ENCODE data around the gene LRRK2. TPM values are rescaled to one million over a fixed set of nuclear protein-coding genes. Genes with fewer than 3 reads are reported as not detected.
"Not testable (repeated sequence)": the region's sequence is repeated elsewhere in the genome, so short reads cannot be mapped to it uniquely, and the experiment has no call there.

LRRK2 gene
- total RNA-seq, 4 donors from 2014 or later = 3.6 to 20.8 (median 11.1) TPM

GRCh38 chr12:40248585-40249297, 23.9 kb downstream of the LRRK2 start:
- Histone ChIP-seq H3K36me3 (peaks cover 21% of the 10 kb centered on the region), H3K27ac (no peak overlapping the region), H3K4me1 (no peaks in the 10 kb centered on the region), H3K4me3 (no peak overlapping the region), H3K9me3 (no peaks in the 10 kb centered on the region), H3K27me3 (no peaks in the 10 kb centered on the region)
- no peak for DNase-seq (ENCODE audit: low spot score in 2 of 2)
- TF ChIP-seq EP300 (IDR thresholded peaks at IDR 0.05) (no peak), POLR2A (IDR thresholded peaks at IDR 0.05) (no peak), POLR2AphosphoS5 (IDR thresholded peaks at IDR 0.05) (no peak)
- 76% methylated on average over 4 of the region's 4 CpGs for WGBS

GRCh38 chr12:40250652-40251051, 25.9 kb downstream of the LRRK2 start:
- H3K9me3 ChIP-seq; H3K4me1 ChIP-seq; H3K27ac ChIP-seq; H3K4me3 ChIP-seq; H3K27me3 ChIP-seq; DNase-seq (ENCODE audit: low spot score in 2 of 2): not testable (repeated sequence)
- peaks cover 21% of the 10 kb centered on the region for H3K36me3 ChIP-seq
- 94% methylated on average over 3 of the region's 3 CpGs for WGBS

DNA sequence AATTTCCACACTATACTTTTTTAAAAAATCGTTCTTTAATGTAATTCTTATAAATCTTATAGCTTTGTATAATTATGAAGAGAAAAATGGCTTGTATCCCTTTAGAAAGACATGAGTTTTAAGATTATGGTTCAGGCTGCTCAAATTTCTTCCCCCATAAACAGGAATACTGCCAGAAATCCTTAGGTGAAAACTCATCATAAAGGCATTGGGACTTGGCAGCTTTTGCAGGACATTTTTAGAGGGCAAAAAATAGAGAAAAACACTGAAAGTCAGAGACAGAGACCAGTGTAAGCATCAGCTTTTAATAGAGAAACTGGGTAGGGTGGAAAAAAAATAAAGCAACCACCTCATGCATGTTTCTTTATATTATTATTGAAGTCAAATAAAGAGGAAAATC, 29.1 kb downstream of the LRRK2 start:
- Histone ChIP-seq H3K9me3 (no peaks in the 10 kb centered on the region), H3K27ac (no peak overlapping the region), H3K4me1 (no peaks in the 10 kb centered on the region), H3K36me3 (peaks cover 21% of the 10 kb centered on the region), H3K27me3 (no peaks in the 10 kb centered on the region), H3K4me3 (no peak overlapping the region)
- TF ChIP-seq CTCF (IDR thresholded peaks at IDR 0.05) (no peak), EP300 (IDR thresholded peaks at IDR 0.05) (no peak), POLR2AphosphoS5 (IDR thresholded peaks at IDR 0.05) (no peak)
- DNase-seq (ENCODE audit: low spot score in 2 of 2) = no peak
- WGBS = 63% methylated on average over 1 of the region's 1 CpG

DNA sequence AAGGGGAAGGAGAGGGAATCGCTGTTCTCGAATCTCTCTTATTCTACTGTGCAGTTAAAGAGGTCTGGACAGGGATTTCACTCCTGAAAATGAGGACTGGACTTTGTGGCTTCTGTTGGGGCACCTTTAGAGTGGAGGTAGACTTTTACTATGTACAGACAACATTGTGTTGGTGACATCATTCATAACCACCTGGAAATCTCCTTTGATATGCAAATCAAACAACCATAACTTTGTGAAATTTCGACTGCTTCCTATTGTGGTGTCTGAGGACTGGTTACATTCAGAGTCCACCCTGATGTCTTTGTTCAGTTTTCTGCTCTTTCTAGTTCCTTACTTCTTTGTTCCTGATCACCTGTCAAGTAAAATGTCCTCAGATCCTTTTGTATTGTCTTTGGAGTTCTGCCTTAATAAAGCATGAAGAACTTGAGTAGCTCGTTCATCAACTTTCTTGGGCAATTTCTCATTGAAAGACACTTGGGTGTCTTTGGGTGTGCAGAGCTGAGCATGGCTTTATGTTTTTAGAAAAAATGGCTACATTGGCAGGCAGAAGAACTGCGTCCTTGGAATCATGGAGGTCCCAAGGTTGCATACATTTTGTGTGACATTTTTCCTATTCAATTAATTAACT, 29.8 kb downstream of the LRRK2 start:
- H3K27me3 ChIP-seq = no peaks in the 10 kb centered on the region
- TF ChIP-seq POLR2A (IDR thresholded peaks at IDR 0.05) = no peak
- H3K9me3 ChIP-seq = no peaks in the 10 kb centered on the region
- 77% methylated on average over 5 of the region's 5 CpGs for WGBS
- H3K27ac ChIP-seq = no peak overlapping the region
- peaks cover 21% of the 10 kb centered on the region for H3K36me3 ChIP-seq
- H3K4me1 ChIP-seq = no peaks in the 10 kb centered on the region
- H3K4me3 ChIP-seq = no peak overlapping the region
- no peak for DNase-seq (ENCODE audit: low spot score in 2 of 2)

DNA sequence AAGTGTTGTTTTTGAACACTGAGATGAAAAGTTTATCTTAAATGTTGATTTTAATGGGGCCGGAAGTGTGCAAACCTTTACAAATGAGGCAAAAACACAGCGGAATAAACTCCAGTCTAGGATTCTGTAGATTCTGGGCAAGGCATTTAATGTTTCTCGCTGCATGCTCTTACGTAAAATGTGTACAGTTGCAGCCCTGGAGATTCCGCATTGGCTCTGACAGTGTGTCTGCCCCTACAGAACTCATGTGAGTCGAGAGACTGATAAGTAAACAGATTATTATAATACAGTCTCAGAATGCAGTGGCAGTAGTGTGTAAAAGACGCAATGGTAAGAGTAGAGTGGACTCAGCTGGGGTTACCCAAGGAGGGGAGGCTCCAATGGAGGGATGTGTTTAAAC, 33.6 kb downstream of the LRRK2 start:
- WGBS = 94% methylated on average over 7 of the region's 7 CpGs
- no peak overlapping the region for H3K27ac ChIP-seq
- H3K4me3 ChIP-seq = no peak overlapping the region
- H3K36me3 ChIP-seq = peaks cover 8% of the 10 kb centered on the region
- no peaks in the 10 kb centered on the region for H3K9me3 ChIP-seq
- no peak for TF ChIP-seq POLR2AphosphoS5 (IDR thresholded peaks at IDR 0.05)
- TF ChIP-seq POLR2A (IDR thresholded peaks at IDR 0.05) = no peak
- no peak for TF ChIP-seq CTCF (IDR thresholded peaks at IDR 0.05)
- TF ChIP-seq EP300 (IDR thresholded peaks at IDR 0.05) = no peak
- H3K4me1 ChIP-seq = no peaks in the 10 kb centered on the region
- no peak for DNase-seq (ENCODE audit: low spot score in 2 of 2)
- H3K27me3 ChIP-seq = no peaks in the 10 kb centered on the region

- Histone ChIP-seq H3K27ac (no peak overlapping the region), H3K4me3 (no peak overlapping the region), H3K36me3 (peaks cover 17% of the 10 kb centered on the region), H3K4me1 (no peaks in the 10 kb centered on the region), H3K27me3 (no peaks in the 10 kb centered on the region), H3K9me3 (no peaks in the 10 kb centered on the region)
- no peak for TF ChIP-seq EP300 (IDR thresholded peaks at IDR 0.05)
- no peak for TF ChIP-seq CTCF (IDR thresholded peaks at IDR 0.05)
- no peak for TF ChIP-seq POLR2AphosphoS5 (IDR thresholded peaks at IDR 0.05)
- TF ChIP-seq POLR2A (IDR thresholded peaks at IDR 0.05) = no peak
- no peak for DNase-seq (ENCODE audit: low spot score in 2 of 2)
These were observed 37.1 kb downstream of the LRRK2 start for GRCh38 chr12:40261937-40262336.

All from suprapubic skin (tissue), 4 donors.